Neutrophil (primary cell): ENCODE measurements around the gene GRIN2B.

ENCODE experiments used
- H3K27ac ChIP-seq: fragments of 200-600 bp; sonication (generic); 2 replicates; pipeline ENCODE4 v1.5.1; 2016; ENCODE audit warnings: mild to moderate bottlenecking, moderate library complexity
- H3K27me3 ChIP-seq: fragments of 200-600 bp; sonication (generic); 2 replicates; pipeline ENCODE4 v1.6.0; 2016; ENCODE audit warnings: mild to moderate bottlenecking
- H3K36me3 ChIP-seq: fragments of 200-600 bp; sonication (generic); 2 replicates; pipeline ENCODE4 v1.5.1; 2017
- H3K4me1 ChIP-seq, 2 experiments: fragments of 200-600 bp in 1 of 2; sonication (generic) in 1 of 2; 1 replicate in 1 of 2; 2 replicates in 1 of 2; pipeline versions ENCODE4 v1.5.1 to v1.6.1; 2013 to 2016; ENCODE audit warnings: low read depth in 1 of 2, low read length in 1 of 2, mild to moderate bottlenecking in 1 of 2, moderate library complexity in 1 of 2; ENCODE audit not compliant: control insufficient read depth in 1 of 2, insufficient read depth in 1 of 2
- H3K4me3 ChIP-seq, 2 experiments: fragments of 200-600 bp in 1 of 2; sonication (generic) in 1 of 2; 1 replicate in 1 of 2; 2 replicates in 1 of 2; pipeline ENCODE4 v1.5.1; 2013 to 2016; ENCODE audit warnings: low read depth in 1 of 2, low read length in 1 of 2, mild to moderate bottlenecking in 1 of 2, moderate library complexity in 1 of 2
- H3K9me3 ChIP-seq: fragments of 200-600 bp; sonication (generic); 2 replicates; pipeline ENCODE4 v1.5.1; 2016
- TF ChIP-seq, protein P1 (sequence below): fragments of 200-600 bp; sonication (generic); IDR thresholded peaks from 2 replicates; pipeline ENCODE4 v1.5.1; 2016; ENCODE audit warnings: antibody characterized with exemption

Gene GRIN2B

DNA sequence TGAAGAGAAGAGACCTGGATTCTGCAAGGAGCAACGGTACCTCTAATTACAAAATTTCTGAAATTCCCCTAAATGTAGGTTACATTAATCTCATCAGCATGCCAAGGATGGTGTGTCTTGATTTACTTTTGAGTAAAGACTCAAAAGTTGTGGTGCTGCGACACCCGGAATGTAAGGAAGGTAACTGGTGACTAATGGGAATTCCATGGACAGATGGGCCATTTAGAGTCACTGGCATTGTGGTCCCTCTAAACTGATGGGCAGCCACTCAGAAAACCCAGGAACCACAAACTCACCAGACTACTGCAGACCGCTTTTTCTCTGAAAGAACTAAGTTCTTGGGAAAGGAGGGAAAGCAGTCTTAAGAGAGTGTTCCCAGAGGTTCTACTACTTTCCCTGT, 32.8 kb downstream of the GRIN2B start:
- no peak overlapping the region for H3K4me3 ChIP-seq
- H3K9me3 ChIP-seq = no peaks in the 10 kb centered on the region

DNA sequence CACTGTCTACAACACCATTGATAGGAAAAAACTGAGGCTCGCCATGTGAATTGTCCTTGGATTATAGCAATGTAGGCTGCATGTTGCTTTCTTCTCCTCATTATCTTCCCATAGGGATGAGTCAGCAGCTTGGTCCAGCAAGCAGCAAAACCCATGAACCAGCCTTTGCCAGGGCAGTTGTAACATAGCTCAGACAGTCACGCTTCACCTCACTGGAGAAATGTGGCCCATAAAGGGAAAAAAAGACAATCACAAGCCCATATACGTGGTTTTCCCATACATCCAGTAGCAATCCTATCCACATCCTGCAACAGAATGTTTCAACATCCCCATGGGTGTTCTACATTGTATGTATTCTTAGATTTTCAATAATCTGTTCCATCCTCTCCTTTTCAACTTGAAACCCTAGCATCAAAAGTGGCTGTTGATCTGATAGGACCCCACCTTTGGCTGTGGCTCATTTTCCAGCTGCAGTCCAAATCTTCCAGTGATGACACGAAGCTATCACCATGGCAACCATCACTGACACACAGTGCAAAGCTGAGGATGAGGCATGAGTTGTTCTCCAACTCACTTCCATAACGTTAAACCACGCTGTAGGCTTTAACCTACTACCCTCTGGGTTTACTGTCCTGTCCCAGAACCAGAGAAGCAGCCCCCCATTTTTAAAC, 34.0 kb downstream of the GRIN2B start:
- H3K36me3 ChIP-seq = no peaks in the 10 kb centered on the region
- TF ChIP-seq, protein P1, sequence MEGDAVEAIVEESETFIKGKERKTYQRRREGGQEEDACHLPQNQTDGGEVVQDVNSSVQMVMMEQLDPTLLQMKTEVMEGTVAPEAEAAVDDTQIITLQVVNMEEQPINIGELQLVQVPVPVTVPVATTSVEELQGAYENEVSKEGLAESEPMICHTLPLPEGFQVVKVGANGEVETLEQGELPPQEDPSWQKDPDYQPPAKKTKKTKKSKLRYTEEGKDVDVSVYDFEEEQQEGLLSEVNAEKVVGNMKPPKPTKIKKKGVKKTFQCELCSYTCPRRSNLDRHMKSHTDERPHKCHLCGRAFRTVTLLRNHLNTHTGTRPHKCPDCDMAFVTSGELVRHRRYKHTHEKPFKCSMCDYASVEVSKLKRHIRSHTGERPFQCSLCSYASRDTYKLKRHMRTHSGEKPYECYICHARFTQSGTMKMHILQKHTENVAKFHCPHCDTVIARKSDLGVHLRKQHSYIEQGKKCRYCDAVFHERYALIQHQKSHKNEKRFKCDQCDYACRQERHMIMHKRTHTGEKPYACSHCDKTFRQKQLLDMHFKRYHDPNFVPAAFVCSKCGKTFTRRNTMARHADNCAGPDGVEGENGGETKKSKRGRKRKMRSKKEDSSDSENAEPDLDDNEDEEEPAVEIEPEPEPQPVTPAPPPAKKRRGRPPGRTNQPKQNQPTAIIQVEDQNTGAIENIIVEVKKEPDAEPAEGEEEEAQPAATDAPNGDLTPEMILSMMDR = no peak
- no peaks in the 10 kb centered on the region for H3K4me1 ChIP-seq
- H3K9me3 ChIP-seq = no peaks in the 10 kb centered on the region
- no peak overlapping the region for H3K27ac ChIP-seq
- H3K4me3 ChIP-seq = no peak overlapping the region
- peaks cover 4% of the 10 kb centered on the region for H3K27me3 ChIP-seq

More for the DNA sequence above, 32.8 kb downstream of the GRIN2B start:
- H3K27ac ChIP-seq = no peak overlapping the region
- H3K36me3 ChIP-seq = no peaks in the 10 kb centered on the region
- no peaks in the 10 kb centered on the region for H3K27me3 ChIP-seq
- TF ChIP-seq, protein P1 = no peak
- H3K4me1 ChIP-seq = no peaks in the 10 kb centered on the region

DNA sequence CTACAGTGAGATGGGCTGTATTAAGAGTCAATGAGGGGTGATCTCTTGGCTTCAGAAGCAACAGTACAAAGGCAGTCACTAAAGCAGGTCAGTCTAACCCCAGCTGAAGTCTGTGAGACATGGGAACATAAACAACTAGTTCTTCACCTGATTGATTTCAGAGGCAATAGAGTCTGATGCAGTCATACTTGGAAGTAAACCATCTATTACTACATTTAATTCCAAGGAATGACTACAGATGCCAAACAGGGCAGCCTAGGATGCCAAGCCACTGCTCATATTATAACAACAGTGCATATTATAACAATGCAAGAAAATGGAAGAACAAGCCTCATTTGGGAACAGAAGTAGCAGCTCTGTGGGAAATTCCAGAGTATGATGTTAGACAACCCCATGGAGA, 35.8 kb downstream of the GRIN2B start:
- Histone ChIP-seq H3K27ac (no peak overlapping the region), H3K36me3 (no peaks in the 10 kb centered on the region), H3K4me1 (no peaks in the 10 kb centered on the region), H3K27me3 (peaks cover 22% of the 10 kb centered on the region), H3K9me3 (no peaks in the 10 kb centered on the region), H3K4me3 (no peak overlapping the region)
- TF ChIP-seq, protein P1 = no peak

DNA sequence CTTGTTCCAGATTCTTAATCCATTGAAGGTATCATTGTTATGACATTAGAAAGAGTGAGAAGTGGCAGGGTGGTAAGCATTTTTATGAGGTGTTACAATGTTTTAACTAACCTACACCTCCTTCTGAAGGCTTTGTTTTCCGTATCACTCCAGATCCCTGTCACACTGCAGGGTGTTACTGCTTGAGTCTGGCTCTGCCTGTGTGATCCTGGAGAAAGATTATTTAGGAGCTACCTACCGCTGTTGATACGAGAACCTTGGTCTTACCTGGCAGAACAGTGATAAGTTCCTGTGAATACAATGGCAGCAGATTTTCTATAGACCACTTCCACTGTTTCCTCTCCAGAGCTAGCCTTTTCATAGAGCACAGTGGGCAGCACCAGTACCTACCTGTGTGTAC, 36.2 kb downstream of the GRIN2B start:
- TF ChIP-seq, protein P1 = no peak
- Histone ChIP-seq H3K36me3 (no peaks in the 10 kb centered on the region), H3K9me3 (no peaks in the 10 kb centered on the region), H3K27ac (no peak overlapping the region), H3K4me3 (no peak overlapping the region), H3K4me1 (no peaks in the 10 kb centered on the region), H3K27me3 (peaks cover 22% of the 10 kb centered on the region)

DNA sequence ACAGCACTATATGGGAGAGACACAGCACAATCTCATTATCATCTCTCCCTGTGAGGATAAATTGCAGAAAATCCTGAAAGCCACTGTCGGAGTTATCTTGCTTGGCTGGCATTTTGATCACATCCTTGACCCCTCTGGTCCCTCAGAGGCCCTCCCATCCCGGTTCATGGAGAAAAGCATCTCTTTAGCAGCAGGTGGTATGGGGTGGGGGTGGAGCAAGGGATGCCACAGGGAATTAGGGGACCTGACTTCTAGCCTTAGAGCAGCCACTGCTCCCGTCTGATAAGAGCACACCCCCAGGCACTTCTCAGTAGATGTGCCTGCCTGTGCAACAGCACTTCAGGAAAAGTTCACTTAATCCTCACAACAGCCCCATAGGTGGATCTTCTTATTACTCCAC, 38.6 kb downstream of the GRIN2B start:
- H3K4me1 ChIP-seq = no peaks in the 10 kb centered on the region
- TF ChIP-seq, protein P1 = no peak
- no peaks in the 10 kb centered on the region for H3K36me3 ChIP-seq
- no peaks in the 10 kb centered on the region for H3K9me3 ChIP-seq
- H3K27me3 ChIP-seq = peaks cover 22% of the 10 kb centered on the region
- no peak overlapping the region for H3K4me3 ChIP-seq
- no peak overlapping the region for H3K27ac ChIP-seq
